Measurements from ENCODE around the gene ZNRF3. TPM values are rescaled to one million over a fixed set of nuclear protein-coding genes. Genes with fewer than 3 reads are reported as not detected.

ZNRF3 gene
- total RNA-seq, 1 experiment from 2014 or later = 8.1 TPM

GRCh38 chr22:29002603-29003002, 119.2 kb downstream of the ZNRF3 start:
- Histone ChIP-seq H3K4me3 (ENCODE audit: low read length) (no peak overlapping the region), H2AFZ (ENCODE audit: low read length) (no peak overlapping the region), H3F3A (ENCODE audit: low read length, unreplicated experiment) (no peaks in the 10 kb centered on the region), H3K9me3 (ENCODE audit: low read length) (no peaks in the 10 kb centered on the region), H3K4me2 (ENCODE audit: low read length) (no peak overlapping the region), H3K27ac (ENCODE audit: low read length) (no peak overlapping the region), H3K9ac (ENCODE audit: low read length) (no peak overlapping the region), H4K20me1 (ENCODE audit: low read length) (no peaks in the 10 kb centered on the region), H3K9me2 (replicated peaks; ENCODE audit: low read length) (no peaks in the 10 kb centered on the region), H3K27me3 (ENCODE audit: low read length) (no peaks in the 10 kb centered on the region), H3K4me1 (ENCODE audit: insufficient read depth, low read length) (peaks cover 8% of the 10 kb centered on the region; the same call in 1 of the 2 replicates), H3K79me2 (ENCODE audit: low read length) (no peaks in the 10 kb centered on the region), H3K36me3 (ENCODE audit: low read depth, low read length) (no peaks in the 10 kb centered on the region)
- ChIA-PET POLR2A (ENCODE audit: unreplicated experiment) (no interaction called here), CTCF (no interaction called here)
- ATAC-seq = no peak
- BruUV-seq (replicated peaks) = no TSS peak
- TF ChIP-seq EZH2phosphoT487 (IDR thresholded peaks at IDR 0.05; ENCODE audit: borderline replicate concordance, low read length) (no peak), EZH2 (IDR thresholded peaks at IDR 0.05; ENCODE audit: low read length, unreplicated experiment) (no peak), CTCF (conservative IDR thresholded peaks at IDR 0.05; ENCODE audit: low read depth, low read length) (no peak)
- no peak for DNase-seq
- intact Hi-C loops (cut with micrococcal nuclease) = no loop called here

GRCh38 chr22:29003552-29003951, 120.2 kb downstream of the ZNRF3 start:
- H3K9ac ChIP-seq (ENCODE audit: low read length) = no peak overlapping the region
- no peaks in the 10 kb centered on the region for H4K20me1 ChIP-seq (ENCODE audit: low read length)
- no peaks in the 10 kb centered on the region for H3K27me3 ChIP-seq (ENCODE audit: low read length)
- H3K9me3 ChIP-seq (ENCODE audit: low read length) = no peaks in the 10 kb centered on the region
- ChIA-PET CTCF (no interaction called here), POLR2A (ENCODE audit: unreplicated experiment) (no interaction called here)
- H3K4me2 ChIP-seq (ENCODE audit: low read length) = no peak overlapping the region
- no peaks in the 10 kb centered on the region for H3F3A ChIP-seq (ENCODE audit: low read length, unreplicated experiment)
- BruUV-seq (replicated peaks) = no TSS peak
- H3K4me3 ChIP-seq (ENCODE audit: low read length) = no peak overlapping the region
- peaks cover 8% of the 10 kb centered on the region; the same call in 1 of the 2 replicates for H3K4me1 ChIP-seq (ENCODE audit: insufficient read depth, low read length)
- H3K27ac ChIP-seq (ENCODE audit: low read length) = no peak overlapping the region
- no peaks in the 10 kb centered on the region for H3K36me3 ChIP-seq (ENCODE audit: low read depth, low read length)
- no peaks in the 10 kb centered on the region for H3K79me2 ChIP-seq (ENCODE audit: low read length)
- no peak for ATAC-seq
- H3K9me2 ChIP-seq (replicated peaks; ENCODE audit: low read length) = no peaks in the 10 kb centered on the region
- TF ChIP-seq EZH2 (IDR thresholded peaks at IDR 0.05; ENCODE audit: low read length, unreplicated experiment) = no peak
- TF ChIP-seq CTCF (conservative IDR thresholded peaks at IDR 0.05; ENCODE audit: low read depth, low read length) = no peak
- no peak for TF ChIP-seq EZH2phosphoT487 (IDR thresholded peaks at IDR 0.05; ENCODE audit: borderline replicate concordance, low read length)
- intact Hi-C loops (cut with micrococcal nuclease) = no loop called here
- H2AFZ ChIP-seq (ENCODE audit: low read length) = no peak overlapping the region
- DNase-seq = no peak

- ATAC-seq (no peak), DNase-seq (peak; percentile 25)
- ChIA-PET CTCF (no interaction called here), POLR2A (ENCODE audit: unreplicated experiment) (no interaction called here)
- no peak overlapping the region for H3K27ac ChIP-seq (ENCODE audit: low read length)
- H3K4me3 ChIP-seq (ENCODE audit: low read length) = no peak overlapping the region
- intact Hi-C loops (cut with micrococcal nuclease) = no loop called here
- no peaks in the 10 kb centered on the region for H3F3A ChIP-seq (ENCODE audit: low read length, unreplicated experiment)
- H3K27me3 ChIP-seq (ENCODE audit: low read length) = no peaks in the 10 kb centered on the region
- no peaks in the 10 kb centered on the region for H4K20me1 ChIP-seq (ENCODE audit: low read length)
- no peak overlapping the region for H2AFZ ChIP-seq (ENCODE audit: low read length)
- no peaks in the 10 kb centered on the region for H3K79me2 ChIP-seq (ENCODE audit: low read length)
- H3K9ac ChIP-seq (ENCODE audit: low read length) = no peak overlapping the region
- no peaks in the 10 kb centered on the region for H3K9me3 ChIP-seq (ENCODE audit: low read length)
- peaks cover 8% of the 10 kb centered on the region; the same call in 1 of the 2 replicates for H3K4me1 ChIP-seq (ENCODE audit: insufficient read depth, low read length)
- H3K4me2 ChIP-seq (ENCODE audit: low read length) = no peak overlapping the region
- no peaks in the 10 kb centered on the region for H3K9me2 ChIP-seq (replicated peaks; ENCODE audit: low read length)
- BruUV-seq (replicated peaks) = no TSS peak
- no peak for TF ChIP-seq EZH2 (IDR thresholded peaks at IDR 0.05; ENCODE audit: low read length, unreplicated experiment)
- TF ChIP-seq CTCF (conservative IDR thresholded peaks at IDR 0.05; ENCODE audit: low read depth, low read length) = no peak
- TF ChIP-seq EZH2phosphoT487 (IDR thresholded peaks at IDR 0.05; ENCODE audit: borderline replicate concordance, low read length) = no peak
- no peaks in the 10 kb centered on the region for H3K36me3 ChIP-seq (ENCODE audit: low read depth, low read length)
These were observed 120.7 kb downstream of the ZNRF3 start for GRCh38 chr22:29003975-29004646.
